Measurements from ENCODE around the gene CNDP2. TPM values are rescaled to one million over a fixed set of nuclear protein-coding genes. Genes with fewer than 3 reads are reported as not detected.
"Not testable (repeated sequence)": the region's sequence is repeated elsewhere in the genome, so short reads cannot be mapped to it uniquely, and the experiment has no call there.

Gene CNDP2
- total RNA-seq, 1 donor from 2014 or later, result 34.9 TPM

- DNase-seq, result no peak
Measured at GRCh38 chr18:74539289-74539688, 43.1 kb downstream of the CNDP2 start.

GRCh38 chr18:74540652-74541421 is 44.7 kb downstream of the CNDP2 start:
- no peak for DNase-seq

- DNase-seq, result no peak
Measured at GRCh38 chr18:74541703-74542555, 45.8 kb downstream of the CNDP2 start.

DNA sequence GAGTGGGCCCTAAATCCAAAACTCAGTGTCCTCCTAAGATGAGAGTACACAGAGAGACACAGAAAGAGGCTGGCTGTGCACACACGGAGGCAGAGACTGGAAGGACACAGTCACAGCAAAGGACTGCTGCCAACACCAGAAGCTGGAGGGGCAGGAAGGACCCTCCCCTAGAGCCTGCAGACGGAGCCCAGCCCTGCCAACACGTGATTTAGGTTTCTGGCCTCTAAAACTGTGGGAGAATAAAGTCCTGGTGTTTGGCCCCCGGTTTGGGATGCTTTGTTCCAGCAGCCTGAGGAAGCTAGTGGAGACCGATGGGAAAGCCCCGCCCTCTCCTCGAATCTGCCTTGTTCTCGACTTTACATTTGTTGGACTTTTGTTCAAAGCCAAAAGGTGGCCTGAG is 48.7 kb downstream of the CNDP2 start:
- DNase-seq, result no peak

DNA sequence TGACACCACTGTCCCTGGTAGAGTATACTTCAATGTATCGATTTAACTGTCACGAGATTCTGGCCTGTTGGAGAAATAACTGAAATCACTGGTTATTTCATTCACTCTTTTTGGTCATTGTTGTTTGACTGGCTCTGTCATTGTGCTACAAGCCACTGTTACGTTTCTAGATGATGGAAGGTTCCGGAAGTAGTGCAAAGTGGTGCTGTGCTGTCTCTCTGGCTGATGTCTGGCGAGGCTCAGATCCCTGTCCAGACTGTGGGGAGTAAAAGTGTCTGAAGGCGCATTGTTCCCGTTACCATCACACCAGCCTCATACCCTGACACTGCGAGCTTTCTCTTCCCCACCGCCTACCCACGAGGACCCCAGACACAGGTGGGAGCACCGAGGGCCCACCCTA is 49.8 kb downstream of the CNDP2 start:
- DNase-seq, result no peak

DNA sequence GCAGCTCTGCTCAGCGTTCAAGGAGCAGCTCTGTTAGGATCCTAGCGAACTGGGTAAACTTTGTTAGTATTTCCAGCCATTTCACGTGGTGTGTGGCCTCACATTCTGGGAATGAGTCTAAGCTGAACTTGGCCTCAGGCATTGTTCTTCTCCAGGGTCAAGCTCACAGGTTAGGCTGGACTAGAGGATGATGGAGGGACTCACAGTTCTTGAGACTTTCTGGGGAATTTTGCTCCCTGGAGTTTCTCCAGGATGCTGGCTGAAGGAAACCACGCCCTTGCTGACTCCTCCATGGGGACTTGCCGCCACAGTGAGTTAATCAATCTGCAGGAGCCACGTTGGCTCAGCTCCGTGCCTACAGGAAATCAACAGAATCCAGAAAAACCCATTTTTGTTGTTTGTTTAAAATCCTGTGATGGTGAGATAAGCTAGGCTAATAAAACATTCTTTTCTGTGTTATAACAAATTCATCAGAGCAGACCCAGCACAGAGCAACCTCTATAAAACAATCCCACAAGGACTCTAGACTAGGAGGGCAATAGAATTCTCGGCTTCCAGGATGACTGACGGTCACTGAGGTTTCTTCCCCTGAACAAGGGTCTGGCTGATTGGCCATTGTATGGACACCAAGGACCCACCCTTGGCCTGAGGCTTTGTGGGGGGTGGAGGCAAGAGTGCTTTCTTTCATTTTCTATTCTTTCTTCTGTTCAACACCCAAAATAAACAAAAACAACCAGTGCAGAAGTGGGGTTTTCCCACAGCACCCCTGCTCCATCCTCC is 50.8 kb downstream of the CNDP2 start:
- no peak for DNase-seq

GRCh38 chr18:74547860-74548259 is 51.7 kb downstream of the CNDP2 start:
- DNase-seq, result no peak

GRCh38 chr18:74549591-74550104 is 53.5 kb downstream of the CNDP2 start:
- DNase-seq, result no peak

- DNase-seq, result no peak
Measured at GRCh38 chr18:74550886-74551285, 54.7 kb downstream of the CNDP2 start.

DNA sequence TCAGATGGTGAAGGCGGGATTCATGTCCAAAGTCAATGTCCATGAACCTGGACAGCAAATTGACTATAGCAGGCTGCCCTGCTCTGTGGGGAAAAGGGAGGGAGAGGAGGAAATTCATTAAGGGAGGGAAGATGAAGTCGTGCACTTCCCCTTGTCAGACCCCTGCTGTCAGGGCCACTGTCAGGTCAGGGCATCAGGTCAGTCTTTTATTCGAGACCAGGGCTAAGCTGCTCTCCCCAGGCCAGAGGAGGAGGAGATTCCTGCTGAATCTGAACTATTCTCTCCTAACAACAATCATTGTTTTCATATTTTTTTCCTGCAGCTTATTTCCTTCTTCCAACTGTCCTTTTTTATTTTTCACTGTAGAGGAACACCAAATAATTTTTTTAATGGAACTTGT is 55.3 kb downstream of the CNDP2 start:
- no peak for DNase-seq

GRCh38 chr18:74551936-74552555 is 55.9 kb downstream of the CNDP2 start:
- peak; percentile 77 for DNase-seq

DNA sequence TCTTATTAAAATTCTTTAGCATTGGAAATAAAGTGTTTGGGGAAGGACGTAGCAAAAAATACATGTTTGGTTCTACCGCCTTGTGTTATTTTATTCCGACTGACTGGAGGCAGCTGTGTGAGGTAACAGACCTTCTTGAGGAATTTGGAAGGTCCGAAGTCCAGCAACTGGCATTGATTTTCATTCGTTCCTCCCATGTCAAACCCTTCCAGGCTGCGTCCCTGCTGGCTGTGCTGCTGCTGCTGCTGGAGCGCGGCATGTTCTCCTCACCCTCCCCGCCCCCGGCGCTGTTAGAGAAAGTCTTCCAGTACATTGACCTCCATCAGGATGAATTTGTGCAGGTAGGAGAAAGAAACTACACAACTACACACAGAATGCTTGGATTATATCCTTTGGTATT is 60.0 kb downstream of the CNDP2 start:
- DNase-seq, result no peak

- no peak for DNase-seq
Measured at GRCh38 chr18:74558096-74558495, 61.9 kb downstream of the CNDP2 start.

DNA sequence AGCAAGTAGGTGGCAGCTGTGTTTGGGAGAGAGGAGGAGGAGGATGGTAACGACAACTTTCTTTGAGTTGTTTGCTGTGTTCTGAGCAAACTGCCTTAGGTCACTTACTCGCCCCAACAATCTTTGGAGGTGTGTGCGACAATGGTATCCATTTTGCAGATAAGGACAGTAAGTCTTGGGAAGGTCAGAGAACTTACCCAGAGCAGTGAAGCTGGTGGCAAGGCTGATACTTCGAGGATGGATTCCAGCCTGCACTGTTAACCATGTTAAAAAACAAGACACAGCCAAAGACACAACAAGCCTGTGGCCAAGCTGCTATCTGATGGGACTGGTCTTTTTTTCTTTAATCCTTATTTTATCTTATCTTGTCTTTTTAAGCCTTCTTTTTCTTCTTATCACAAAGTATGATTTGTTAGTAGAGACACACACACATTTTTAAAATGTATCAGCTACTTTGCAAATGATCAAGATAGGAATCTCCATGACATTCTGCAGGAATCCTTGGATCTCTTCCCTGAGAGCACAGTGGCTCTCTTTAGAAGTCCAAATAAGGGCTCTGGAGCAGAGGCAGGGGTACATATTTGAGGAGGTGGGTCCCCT is 66.1 kb downstream of the CNDP2 start:
- DNase-seq, result no peak

DNA sequence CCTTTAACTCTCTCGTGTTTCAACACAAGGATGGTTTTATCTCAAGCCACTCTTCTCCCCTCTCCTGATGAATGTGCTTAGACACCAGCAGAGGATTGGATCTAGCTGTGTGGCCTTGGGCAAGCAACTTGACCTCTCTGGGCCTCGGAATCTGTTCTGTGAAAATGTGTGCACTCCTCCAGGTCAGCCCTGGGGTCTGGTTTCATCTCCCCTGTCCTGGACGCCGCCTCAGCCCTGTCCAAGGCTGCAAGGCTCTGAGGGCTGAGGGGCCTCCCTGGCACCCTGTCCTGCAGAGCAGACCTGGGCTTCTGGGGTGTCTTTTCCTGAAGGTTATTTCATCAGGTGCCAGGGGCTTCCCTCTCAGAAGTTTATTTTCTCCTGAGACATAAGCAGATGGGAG is 66.6 kb downstream of the CNDP2 start:
- no peak for DNase-seq

DNA sequence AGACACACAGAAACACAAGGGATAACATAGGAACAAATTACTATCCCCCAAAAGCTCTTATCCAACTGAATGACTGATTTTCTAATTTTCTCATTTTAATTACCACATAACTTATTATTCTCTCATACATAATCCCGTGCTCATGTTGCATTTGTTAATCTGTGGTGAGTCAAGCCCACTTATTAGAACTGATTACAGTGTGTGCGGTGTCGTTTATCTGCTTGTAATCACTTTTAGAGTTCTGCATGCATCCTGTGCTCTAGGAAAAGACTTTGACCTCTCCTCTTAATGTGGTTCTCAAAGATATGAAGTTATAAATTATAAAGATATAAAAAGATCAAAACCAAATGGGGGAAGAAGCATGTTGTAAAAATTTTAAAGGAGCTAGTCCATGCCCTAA is 67.8 kb downstream of the CNDP2 start:
- no peak for DNase-seq

- not testable (repeated sequence) for DNase-seq
Measured at GRCh38 chr18:74565164-74565563, 69.0 kb downstream of the CNDP2 start.

- DNase-seq, result not testable (repeated sequence)
Measured at GRCh38 chr18:74565993-74566392, 69.8 kb downstream of the CNDP2 start.

- DNase-seq, result no peak
Measured at GRCh38 chr18:74567822-74568221, 71.7 kb downstream of the CNDP2 start.

GRCh38 chr18:74569401-74569800 is 73.2 kb downstream of the CNDP2 start:
- no peak for DNase-seq

DNA sequence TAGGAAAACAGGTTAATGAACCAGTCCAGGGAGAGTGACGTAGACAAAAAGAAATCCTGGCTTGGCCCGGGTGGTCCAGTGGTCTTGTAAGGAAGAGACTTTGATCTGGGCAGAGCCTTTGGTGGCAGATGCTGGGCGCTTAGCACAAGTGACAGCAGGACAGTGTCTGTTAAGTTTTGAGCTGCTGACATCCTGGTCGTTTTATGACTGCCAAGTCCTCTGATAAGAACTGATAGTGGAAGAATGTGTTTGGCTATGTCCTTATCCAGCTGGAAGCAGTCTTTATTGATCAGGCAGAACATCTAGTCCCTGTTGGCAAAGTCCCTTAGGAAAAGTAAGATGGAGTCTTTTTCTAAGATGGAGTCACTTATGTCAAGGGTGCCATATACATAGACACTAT is 74.1 kb downstream of the CNDP2 start:
- DNase-seq, result no peak
